ENCODE measurements around the gene SYCE1L.
"Not testable (repeated sequence)": the region's sequence is repeated elsewhere in the genome, so short reads cannot be mapped to it uniquely, and the experiment has no call there.

SYCE1L gene

DNA sequence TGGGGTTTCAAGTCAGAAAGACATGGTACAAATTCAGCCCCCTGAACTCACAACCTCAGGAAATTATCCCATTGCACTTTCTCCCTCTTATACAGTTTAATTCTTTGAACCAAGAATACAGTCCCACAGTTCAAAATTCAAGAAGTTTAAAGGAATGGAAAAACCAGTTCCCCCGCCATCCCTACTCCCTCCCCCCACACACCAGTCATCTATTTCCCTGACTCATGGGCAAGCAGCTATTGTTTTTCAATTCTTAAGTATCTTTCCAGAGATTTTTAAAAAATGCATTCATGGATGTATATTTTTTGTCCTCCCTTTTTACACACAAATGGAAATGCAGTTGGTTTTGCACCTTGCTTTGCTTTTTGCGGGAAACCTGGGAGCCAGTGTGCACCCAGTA, 7.3 kb downstream of the SYCE1L start:
- FAIRE-seq: no peak

DNA sequence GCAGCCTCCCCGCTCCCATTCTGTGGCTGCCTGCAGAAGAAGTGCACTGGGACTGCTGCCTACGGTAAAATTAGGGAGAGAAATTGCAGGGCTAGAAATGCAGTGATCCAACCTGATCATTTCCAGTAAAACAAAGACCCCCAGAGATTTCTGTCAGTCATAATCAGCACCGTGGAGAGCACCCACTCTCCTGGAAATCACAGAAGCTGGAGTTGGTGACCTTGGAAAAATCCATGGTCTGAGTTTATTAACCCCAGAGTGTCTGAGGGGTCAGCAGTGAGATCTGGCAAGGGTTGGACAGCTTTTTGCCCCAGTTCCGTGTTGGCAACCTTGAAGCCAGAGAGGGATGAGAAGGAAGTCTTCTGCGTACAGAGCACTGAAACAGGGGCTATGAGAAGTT, 7.8 kb downstream of the SYCE1L start:
- no peak for FAIRE-seq

DNA sequence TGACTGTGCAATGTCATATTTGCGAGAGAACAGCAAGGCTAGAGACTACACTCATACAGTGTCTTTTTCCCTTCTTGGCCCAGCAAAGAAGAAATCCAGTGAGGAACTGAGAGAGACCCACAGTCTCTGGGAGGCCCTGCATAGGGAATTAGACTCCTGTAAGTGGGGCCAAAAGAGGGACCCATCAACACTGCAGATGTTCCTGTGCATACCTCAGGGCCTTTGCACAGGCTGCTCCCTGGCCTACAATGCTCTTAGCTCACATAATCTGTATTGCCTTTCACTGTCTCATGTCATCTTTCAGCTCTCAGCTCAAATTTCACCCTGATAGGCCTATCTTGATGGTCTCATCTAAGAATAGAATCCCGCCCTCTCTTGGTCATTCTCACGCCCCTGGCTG, 9.2 kb downstream of the SYCE1L start:
- FAIRE-seq: no peak

DNA sequence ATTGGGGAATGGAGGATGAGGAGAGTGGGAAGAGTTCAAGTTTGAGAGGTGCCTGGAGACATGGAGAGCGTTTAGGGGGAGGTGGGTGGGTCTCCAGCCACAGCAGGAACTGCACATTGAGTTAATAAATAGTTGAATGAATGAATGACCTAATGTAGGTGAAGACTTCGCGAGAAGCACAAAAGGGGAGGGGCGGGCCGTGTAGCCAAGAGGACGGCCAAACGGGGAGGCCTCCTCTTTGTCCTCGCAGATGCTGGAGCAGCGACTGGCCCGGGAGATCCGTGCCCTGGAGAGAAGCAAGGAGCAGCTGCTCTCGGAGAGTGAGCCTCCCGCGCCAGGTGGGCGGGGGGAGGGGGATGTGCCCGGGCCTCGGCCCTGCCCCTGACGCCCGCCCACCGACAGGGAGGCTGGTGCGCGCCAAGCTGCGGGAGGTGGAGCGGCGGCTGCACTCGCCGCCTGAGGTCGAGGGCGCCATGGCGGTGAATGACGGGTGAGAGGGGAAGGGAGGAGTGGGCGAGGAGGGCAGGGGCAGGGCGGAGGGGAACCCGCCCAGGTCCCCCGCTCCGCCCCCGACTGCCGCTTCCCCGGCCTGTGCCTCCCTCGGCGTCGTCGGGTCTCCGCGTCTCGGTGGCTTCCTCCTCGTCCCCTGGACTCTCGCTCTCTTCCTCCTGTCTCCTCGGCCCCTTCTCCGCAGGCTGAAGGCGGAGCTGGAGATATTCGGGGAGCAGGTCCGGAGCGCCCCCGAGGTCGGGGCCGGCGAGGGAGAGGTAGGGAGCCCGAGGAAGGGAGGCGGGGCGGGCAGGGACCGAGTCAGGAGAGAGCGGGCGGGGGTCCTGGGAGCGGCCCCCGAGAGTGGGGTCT, 12.9 kb downstream of the SYCE1L start:
- FAIRE-seq: no peak

- FAIRE-seq: no peak
These were observed 13.7 kb downstream of the SYCE1L start for GRCh38 chr16:77212741-77213541.

DNA sequence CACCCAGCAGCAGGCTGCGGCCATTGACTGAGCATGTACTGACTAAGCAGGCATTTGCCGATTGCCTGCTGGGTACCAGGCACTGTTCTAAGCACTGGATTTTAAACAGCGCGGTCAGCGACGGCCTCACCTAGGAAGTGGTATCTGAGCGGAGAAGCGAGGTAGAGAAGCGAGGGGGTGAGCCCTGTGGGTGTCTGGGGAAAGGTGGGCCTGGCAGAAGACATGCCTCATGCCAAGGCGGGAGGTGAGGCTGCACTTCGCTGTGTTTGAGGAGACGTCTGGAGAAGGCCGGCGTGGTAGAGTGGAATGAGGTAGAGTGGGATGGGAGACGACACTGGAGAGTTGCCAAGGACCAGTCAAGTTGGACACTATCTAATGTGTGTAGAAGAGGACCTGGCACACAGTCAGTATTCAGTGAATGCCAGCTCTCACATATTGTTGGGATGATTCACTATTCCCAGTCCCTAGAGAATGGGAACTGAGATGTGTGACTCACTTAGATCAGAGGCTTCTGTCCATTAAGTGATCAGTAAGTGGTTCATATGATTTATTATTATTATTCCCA, 14.4 kb downstream of the SYCE1L start:
- FAIRE-seq: no peak

- FAIRE-seq: no peak
These were observed 15.4 kb downstream of the SYCE1L start for GRCh38 chr16:77214411-77215138.

DNA sequence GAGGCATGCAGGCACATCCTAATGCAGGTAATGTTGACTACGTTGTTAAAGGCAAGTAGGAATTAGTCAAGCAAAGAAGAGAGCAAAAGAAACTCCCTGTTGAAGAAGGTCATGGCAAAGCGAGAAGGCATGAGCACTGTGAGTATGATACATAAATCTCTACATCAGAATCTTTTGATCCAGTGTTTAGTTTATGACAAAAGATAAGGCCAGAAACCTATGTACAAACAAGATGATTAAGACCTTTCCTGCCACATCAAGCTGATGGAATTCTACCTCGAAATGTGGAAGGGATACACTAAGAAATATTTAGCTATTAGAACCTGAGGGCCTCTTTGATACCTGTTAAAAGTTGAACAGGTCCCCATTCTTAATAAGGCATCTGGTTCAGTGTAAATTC, 20.2 kb downstream of the SYCE1L start:
- no peak for FAIRE-seq

DNA sequence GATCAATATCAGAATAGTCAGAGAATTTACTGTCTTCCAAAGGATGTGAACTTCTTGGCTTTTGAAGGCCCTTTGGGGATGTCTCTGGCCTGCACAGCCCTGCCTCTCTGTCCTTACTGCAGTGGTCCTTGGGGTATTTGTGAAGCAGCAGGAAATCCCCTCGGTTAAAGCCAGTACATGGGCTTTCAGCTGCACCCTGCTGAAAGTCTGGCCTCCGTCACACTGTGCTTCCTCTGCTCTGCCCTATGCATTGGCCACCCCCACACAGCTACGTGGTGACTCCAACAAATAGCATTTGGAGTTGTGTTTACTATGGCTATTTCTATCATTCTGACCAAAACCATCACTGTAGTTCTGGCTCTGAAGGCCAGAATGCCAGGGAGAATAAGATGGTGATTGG, 21.2 kb downstream of the SYCE1L start:
- no peak for FAIRE-seq

GRCh38 chr16:77221482-77221881, 22.3 kb downstream of the SYCE1L start:
- no peak for FAIRE-seq

GRCh38 chr16:77223184-77223583, 24.0 kb downstream of the SYCE1L start:
- FAIRE-seq: no peak

DNA sequence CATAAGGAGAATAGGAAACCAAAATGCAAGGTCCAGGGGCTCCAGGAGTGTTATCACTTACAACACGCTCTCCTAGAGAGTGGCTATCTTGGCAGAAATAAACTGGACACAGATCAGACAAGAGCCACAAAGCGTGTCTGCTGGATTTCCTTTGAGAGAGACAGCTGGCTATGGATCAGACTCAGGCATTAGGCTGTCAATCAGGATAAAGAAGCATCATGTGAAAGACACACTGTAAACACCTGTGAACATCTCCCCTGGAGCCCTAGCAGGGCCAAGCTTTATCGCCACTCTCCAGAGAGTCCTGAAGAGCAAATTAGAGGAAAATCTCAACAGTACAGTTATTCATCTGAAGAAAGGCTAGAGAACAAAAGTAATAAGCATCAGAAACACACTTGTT, 26.0 kb downstream of the SYCE1L start:
- no peak for FAIRE-seq

DNA sequence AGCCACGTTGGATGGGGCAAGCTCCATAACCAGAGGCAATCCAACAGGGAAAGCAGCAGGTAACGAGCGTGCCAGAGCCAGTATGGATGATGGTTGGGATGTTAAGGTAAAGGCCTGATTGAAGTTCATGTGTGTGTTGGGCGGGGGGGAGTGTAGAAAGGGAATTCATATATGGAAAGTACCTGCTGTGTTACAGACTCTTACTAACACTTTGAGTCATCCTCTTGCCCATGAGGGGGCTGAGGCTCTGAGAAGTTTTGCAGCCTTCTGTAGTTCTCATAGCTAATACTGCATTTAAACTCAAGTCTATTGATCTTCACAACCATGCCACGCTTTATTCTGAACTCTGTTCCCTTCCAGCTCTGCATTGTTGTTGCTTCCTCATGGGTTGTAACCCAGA, 28.5 kb downstream of the SYCE1L start:
- FAIRE-seq: no peak

GRCh38 chr16:77231047-77231446, 31.8 kb downstream of the SYCE1L start:
- no peak for FAIRE-seq

DNA sequence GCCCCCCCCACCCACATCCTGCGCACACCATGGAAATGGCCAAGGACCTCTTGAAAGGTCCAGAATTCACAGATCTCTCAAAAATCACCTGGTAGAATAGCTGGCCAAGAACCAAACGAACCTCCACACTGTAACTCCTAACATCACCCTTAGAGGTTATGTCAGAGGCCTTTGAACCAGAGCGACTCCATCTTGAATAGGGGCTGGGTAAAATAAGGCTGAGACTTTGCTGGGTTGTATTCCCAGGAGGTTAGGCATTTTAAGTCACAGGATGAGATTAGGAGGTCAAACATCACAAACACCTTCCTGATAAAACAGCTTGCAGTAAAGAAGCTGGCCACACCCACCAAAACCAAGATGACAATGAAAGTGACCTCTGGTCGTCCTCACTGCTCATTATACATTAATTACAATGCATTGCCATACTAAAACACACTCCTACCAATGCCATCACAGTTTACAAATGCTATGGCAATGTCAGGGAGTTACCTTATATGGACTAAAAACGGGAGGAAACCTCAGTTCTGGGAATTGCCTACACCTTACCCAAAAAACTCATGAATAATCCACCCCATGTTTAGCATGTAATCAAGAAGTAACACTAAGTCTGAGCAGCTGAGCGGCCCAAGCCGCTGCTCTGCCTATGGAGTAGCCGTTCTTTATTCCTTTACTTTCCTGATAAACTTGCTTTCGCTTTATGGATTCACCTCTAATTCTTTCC, 34.8 kb downstream of the SYCE1L start:
- no peak for FAIRE-seq

GRCh38 chr16:77234611-77235010, 35.4 kb downstream of the SYCE1L start:
- no peak for FAIRE-seq

DNA sequence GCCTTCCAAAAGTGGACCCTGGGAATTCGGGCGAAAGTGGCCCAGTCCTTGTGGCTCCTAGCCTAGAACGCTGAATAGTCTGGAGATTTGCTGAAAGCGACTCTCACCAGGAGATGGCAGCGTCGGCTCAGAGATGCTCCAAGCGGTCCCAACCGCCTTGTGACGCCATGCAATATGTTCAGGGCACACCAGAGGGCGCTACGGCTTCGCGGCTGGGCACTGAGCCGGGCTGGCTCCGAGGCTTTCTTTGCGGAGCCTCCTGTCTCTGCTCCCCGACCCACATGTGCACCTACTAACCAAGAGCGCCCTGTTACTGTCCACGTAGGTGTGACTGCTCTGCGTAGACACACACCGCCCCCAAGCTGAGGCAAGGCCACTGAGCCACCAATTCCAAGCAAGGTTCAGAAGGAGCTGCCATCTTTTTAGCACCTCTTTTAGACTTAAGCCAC, 36.9 kb downstream of the SYCE1L start:
- no peak for FAIRE-seq

DNA sequence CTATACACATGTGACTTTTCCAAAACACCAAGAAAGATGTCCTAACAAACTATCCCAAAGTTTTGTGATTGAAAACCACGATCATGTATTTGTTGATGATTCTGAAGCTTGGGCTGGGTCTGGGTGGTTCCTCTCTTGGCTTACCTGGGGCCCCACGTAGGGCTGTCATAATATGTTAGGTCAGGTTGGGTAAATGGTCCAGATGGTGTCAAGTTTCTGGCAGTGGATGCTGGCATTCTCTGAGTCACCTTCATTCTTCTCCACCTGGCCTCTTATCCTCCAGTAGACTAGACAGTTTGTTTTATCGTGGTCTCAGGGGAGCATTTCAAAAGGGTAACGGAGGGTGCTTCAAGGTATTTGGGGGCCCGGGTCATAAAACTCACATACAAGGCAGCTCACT, 39.4 kb downstream of the SYCE1L start:
- no peak for FAIRE-seq

- FAIRE-seq: not testable (repeated sequence)
These were observed 43.3 kb downstream of the SYCE1L start for GRCh38 chr16:77242471-77242870.

DNA sequence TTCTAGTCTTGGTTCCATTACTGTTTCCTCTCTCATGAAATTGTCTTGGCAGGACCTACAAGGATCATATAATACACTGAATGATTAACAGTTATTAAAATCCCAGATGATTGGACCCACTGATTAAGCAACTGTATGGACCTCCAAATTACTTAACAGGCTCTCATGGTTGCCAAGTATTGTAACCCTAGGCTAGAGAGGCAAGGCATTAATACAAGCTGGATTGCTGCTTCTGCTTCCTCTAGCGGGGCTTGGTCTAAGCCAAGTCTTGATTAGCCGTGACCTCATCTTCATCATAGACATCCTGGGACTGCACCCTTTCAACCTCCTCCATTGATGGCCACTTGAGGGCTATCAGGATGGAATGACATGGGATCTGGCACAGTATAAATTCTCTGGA, 46.9 kb downstream of the SYCE1L start:
- no peak for FAIRE-seq

GRCh38 chr16:77250400-77250799, 51.2 kb downstream of the SYCE1L start:
- no peak for FAIRE-seq

Measured in colon (tissue), 2 donors.